ENCODE data around the gene PTPN13. TPM values are rescaled to one million over a fixed set of nuclear protein-coding genes. Genes with fewer than 3 reads are reported as not detected.

PTPN13 gene
- total RNA-seq, 2 donors from 2014 or later: 130 to 238 TPM

DNA sequence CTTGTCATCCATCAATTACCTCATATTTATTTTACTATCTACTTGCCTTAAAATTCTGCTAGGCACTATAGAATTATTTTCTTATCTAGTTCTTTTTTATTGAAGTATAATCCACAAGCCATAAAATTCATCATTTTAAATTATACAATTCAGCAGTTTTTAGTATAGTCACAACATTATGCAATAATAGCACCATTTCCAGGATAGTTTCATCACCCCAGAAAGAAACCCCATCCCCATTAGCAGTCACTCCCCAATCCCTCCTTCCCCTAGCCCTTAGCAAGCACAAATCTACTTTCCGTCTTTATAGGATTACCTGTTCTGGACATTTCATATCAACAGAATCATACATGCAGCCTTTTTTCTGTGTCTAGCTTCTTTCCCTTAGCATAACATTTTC is 239.5 kb downstream of the PTPN13 start:
- no peaks in the 10 kb centered on the region for H3K36me3 Mint-ChIP-seq (ENCODE audit: low read depth)
- no peak for DNase-seq
- Histone ChIP-seq H3K9ac (ENCODE audit: extremely low read depth, low read length, poor library complexity, severe bottlenecking) (no peak overlapping the region), H3K4me3 (ENCODE audit: low read length) (no peak overlapping the region), H3K27me3 (ENCODE audit: control insufficient read depth, insufficient read depth, low read length, poor library complexity, severe bottlenecking) (no peaks in the 10 kb centered on the region), H3K9me3 (ENCODE audit: control insufficient read depth, low read length) (no peaks in the 10 kb centered on the region), H3K36me3 (ENCODE audit: control insufficient read depth, insufficient read depth, low read length) (no peaks in the 10 kb centered on the region), H3K27ac (ENCODE audit: low read depth, low read length) (no peak overlapping the region), H3K4me1 (ENCODE audit: control insufficient read depth, insufficient read depth, low read length) (no peaks in the 10 kb centered on the region)
- H3K9me3 Mint-ChIP-seq: no peaks in the 10 kb centered on the region
- H3K27ac Mint-ChIP-seq: no peak overlapping the region
- H3K4me3 Mint-ChIP-seq: no peak overlapping the region
- TF ChIP-seq, protein P1, sequence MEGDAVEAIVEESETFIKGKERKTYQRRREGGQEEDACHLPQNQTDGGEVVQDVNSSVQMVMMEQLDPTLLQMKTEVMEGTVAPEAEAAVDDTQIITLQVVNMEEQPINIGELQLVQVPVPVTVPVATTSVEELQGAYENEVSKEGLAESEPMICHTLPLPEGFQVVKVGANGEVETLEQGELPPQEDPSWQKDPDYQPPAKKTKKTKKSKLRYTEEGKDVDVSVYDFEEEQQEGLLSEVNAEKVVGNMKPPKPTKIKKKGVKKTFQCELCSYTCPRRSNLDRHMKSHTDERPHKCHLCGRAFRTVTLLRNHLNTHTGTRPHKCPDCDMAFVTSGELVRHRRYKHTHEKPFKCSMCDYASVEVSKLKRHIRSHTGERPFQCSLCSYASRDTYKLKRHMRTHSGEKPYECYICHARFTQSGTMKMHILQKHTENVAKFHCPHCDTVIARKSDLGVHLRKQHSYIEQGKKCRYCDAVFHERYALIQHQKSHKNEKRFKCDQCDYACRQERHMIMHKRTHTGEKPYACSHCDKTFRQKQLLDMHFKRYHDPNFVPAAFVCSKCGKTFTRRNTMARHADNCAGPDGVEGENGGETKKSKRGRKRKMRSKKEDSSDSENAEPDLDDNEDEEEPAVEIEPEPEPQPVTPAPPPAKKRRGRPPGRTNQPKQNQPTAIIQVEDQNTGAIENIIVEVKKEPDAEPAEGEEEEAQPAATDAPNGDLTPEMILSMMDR (conservative IDR thresholded peaks at IDR 0.05): no peak
- no peaks in the 10 kb centered on the region for H3K27me3 Mint-ChIP-seq (ENCODE audit: insufficient read depth)
- WGBS, 2 experiments (ENCODE audit: insufficient coverage in 1 of 2, insufficient read length in 1 of 2): 98 to 100% methylated on average over 1 of the region's 1 CpG
- H3K4me1 Mint-ChIP-seq: no peaks in the 10 kb centered on the region

DNA sequence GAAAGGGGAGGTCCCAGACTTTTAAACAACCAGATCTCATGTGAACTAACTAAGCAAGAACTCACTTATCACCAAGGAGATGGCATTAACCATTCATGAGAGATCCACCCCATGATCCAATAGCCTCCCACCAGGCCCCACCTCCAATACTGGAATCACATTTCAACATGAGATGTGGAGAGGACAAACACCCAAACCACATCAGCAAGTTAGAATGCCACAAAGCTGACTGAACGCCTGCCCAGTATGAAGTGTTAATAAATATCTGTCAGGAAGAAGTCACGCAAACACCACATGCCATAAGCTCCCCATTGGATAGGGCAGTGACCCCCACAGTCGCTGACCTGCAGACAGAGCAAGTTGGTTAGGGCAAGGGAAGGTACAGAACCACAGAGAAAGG is 240.8 kb downstream of the PTPN13 start:
- TF ChIP-seq, protein P1 (conservative IDR thresholded peaks at IDR 0.05): peak; percentile 1
- Histone ChIP-seq H3K4me1 (ENCODE audit: control insufficient read depth, insufficient read depth, low read length) (no peaks in the 10 kb centered on the region), H3K27ac (ENCODE audit: low read depth, low read length) (no peak overlapping the region), H3K9ac (ENCODE audit: extremely low read depth, low read length, poor library complexity, severe bottlenecking) (no peak overlapping the region), H3K4me3 (ENCODE audit: low read length) (no peak overlapping the region), H3K36me3 (ENCODE audit: control insufficient read depth, insufficient read depth, low read length) (no peaks in the 10 kb centered on the region), H3K9me3 (ENCODE audit: control insufficient read depth, low read length) (no peaks in the 10 kb centered on the region), H3K27me3 (ENCODE audit: control insufficient read depth, insufficient read depth, low read length, poor library complexity, severe bottlenecking) (no peaks in the 10 kb centered on the region)
- no peaks in the 10 kb centered on the region for H3K4me1 Mint-ChIP-seq
- no peaks in the 10 kb centered on the region for H3K27me3 Mint-ChIP-seq (ENCODE audit: insufficient read depth)
- 90 to 93% methylated on average over 3 of the region's 3 CpGs for WGBS, 2 experiments (ENCODE audit: insufficient coverage in 1 of 2, insufficient read length in 1 of 2)
- no peak overlapping the region for H3K27ac Mint-ChIP-seq
- no peaks in the 10 kb centered on the region for H3K9me3 Mint-ChIP-seq
- DNase-seq: no peak
- H3K36me3 Mint-ChIP-seq (ENCODE audit: low read depth): no peaks in the 10 kb centered on the region
- no peak overlapping the region for H3K4me3 Mint-ChIP-seq

DNA sequence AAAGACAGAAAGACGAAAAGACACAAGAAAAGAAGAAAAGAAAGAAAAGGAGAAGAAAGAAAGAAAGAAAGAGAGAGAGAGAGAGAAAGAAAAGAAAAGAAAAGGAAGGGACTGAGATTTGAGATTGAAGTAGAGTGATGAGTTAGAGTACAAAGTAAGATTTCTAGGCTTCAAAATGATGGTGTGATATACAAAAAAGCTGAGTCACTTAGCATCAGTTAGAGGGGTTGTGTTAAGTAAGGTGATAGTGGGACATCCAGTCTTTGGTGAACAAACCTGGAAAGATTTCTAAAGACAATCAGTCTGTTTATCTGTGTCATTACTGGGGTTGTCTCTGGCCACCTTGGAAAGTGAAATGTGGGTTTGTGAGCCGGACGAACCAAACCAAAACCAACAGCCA is 241.6 kb downstream of the PTPN13 start:
- no peaks in the 10 kb centered on the region for H3K9me3 ChIP-seq (ENCODE audit: control insufficient read depth, low read length)
- WGBS, 2 experiments (ENCODE audit: insufficient coverage in 1 of 2, insufficient read length in 1 of 2): 92% methylated on average over 1 to 3 of the region's 3 CpGs
- TF ChIP-seq, protein P1 (conservative IDR thresholded peaks at IDR 0.05): no peak
- no peaks in the 10 kb centered on the region for H3K27me3 ChIP-seq (ENCODE audit: control insufficient read depth, insufficient read depth, low read length, poor library complexity, severe bottlenecking)
- Mint-ChIP-seq H3K27me3 (ENCODE audit: insufficient read depth) (no peaks in the 10 kb centered on the region), H3K27ac (peak overlapping the region; percentile 15), H3K9me3 (no peaks in the 10 kb centered on the region), H3K4me1 (no peaks in the 10 kb centered on the region), H3K4me3 (no peak overlapping the region), H3K36me3 (ENCODE audit: low read depth) (no peaks in the 10 kb centered on the region)
- no peak overlapping the region for H3K4me3 ChIP-seq (ENCODE audit: low read length)
- H3K36me3 ChIP-seq (ENCODE audit: control insufficient read depth, insufficient read depth, low read length): no peaks in the 10 kb centered on the region
- no peak overlapping the region for H3K9ac ChIP-seq (ENCODE audit: extremely low read depth, low read length, poor library complexity, severe bottlenecking)
- no peaks in the 10 kb centered on the region for H3K4me1 ChIP-seq (ENCODE audit: control insufficient read depth, insufficient read depth, low read length)
- no peak for DNase-seq
- no peak overlapping the region for H3K27ac ChIP-seq (ENCODE audit: low read depth, low read length)
